ENCODE data around the gene CRIP2. TPM values are rescaled to one million over a fixed set of nuclear protein-coding genes. Genes with fewer than 3 reads are reported as not detected.

CRIP2 gene
- total RNA-seq, 3 donors from 2014 or later, result 46.2 to 146 (median 92.1) TPM

DNA sequence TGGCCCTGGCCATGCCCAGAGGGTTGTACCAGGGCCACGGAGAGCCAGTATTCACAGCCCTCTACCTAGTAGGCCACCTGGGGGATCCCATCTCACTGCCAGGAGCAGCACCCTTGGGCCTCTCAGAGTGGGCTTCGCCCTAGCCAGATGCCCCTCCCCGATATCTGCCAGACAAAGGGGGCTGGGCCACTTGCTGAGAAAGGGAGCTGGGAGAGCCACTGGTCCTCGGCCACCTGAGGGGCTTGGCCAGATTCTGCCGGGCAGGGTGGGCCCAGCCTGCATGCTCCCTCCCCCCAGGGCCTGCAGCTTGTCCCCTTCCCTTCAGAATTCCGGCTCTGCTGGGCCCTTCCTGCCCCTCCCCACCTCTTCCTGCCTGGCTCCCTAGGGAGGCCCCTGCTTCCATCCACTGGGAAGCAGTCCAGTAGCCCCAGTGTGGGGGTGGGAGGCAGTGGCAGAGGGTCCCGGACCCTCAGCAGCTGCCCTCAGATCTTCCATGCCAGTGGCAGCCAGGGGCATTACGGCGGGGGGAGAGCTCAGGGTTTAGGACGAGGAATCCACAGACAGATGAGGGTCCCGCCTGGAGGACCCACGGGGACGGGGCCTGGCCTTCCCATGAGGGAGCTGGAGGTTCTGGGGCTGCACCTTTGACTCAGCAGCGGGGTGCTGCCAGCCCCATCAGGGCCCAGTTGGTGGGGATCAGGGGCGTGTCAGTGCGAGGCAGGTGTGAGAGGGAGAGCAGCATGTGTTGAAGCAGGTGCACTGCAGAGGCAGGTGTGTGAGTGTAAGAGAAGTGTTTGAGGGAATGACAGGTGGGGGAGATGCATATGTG, 2.4 kb downstream of the CRIP2 start:
- TF ChIP-seq, protein P1, sequence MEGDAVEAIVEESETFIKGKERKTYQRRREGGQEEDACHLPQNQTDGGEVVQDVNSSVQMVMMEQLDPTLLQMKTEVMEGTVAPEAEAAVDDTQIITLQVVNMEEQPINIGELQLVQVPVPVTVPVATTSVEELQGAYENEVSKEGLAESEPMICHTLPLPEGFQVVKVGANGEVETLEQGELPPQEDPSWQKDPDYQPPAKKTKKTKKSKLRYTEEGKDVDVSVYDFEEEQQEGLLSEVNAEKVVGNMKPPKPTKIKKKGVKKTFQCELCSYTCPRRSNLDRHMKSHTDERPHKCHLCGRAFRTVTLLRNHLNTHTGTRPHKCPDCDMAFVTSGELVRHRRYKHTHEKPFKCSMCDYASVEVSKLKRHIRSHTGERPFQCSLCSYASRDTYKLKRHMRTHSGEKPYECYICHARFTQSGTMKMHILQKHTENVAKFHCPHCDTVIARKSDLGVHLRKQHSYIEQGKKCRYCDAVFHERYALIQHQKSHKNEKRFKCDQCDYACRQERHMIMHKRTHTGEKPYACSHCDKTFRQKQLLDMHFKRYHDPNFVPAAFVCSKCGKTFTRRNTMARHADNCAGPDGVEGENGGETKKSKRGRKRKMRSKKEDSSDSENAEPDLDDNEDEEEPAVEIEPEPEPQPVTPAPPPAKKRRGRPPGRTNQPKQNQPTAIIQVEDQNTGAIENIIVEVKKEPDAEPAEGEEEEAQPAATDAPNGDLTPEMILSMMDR (IDR thresholded peaks at IDR 0.05), result no peak
- TF ChIP-seq POLR2AphosphoS5 (IDR thresholded peaks at IDR 0.05), result peak in 1 of 3 donors; percentile 16
- Histone ChIP-seq H3K27ac (peak overlapping the region; percentile 96 to 99), H3K4me1 (peaks cover 31 to 41% of the 10 kb centered on the region in 2 donors), H3K9me3 (no peaks in the 10 kb centered on the region), H3K36me3 (no peaks in the 10 kb centered on the region), H3K27me3 (no peaks in the 10 kb centered on the region), H3K4me3 (peak overlapping the region; percentile 65 to 97 (median 79))
- intact Hi-C loops (cut with DNase I; ENCODE audit: low total_unique reads), result no loop called here
- no peak for DNase-seq (ENCODE audit: low spot score in 2 of 2)

DNA sequence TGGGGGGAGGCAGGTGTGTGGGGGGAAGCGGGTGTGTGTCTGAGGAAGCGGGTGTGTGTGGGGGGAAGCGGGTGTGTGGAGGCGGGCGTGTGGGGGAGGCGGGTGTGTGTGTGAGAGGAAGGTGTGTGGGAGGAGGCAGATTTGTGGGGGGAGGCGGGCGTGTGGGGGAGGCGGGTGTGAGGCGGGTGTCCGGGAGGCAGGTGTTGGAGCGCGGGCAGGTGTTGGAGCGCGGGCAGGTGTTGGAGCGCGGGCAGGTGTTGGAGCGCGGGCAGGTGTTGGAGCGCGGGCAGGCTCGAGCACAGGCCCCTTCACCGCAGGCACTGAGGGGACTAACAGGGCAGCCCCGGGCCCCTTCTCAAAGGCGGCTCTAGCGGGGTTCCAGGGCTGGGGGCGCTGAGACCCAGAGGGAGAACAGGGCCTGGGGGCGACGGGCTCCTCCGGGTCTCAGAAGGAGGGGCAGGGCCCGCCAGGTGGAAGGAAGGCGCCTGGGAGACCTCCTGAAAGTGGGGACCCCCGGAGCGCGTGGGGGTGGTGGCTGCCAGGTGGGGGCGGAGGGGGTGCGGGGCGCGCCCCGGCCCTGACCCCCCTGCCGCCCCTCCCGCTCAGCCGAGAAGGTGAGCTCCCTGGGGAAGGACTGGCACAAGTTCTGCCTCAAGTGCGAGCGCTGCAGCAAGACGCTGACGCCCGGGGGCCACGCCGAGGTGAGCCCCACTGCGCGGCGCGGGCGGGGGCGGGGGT, 3.2 kb downstream of the CRIP2 start:
- Histone ChIP-seq H3K9me3 (no peaks in the 10 kb centered on the region), H3K36me3 (no peaks in the 10 kb centered on the region), H3K27me3 (no peaks in the 10 kb centered on the region), H3K4me1 (peaks cover 36 to 41% of the 10 kb centered on the region in 2 donors), H3K27ac (peak overlapping the region; percentile 36 to 99), H3K4me3 (peak overlapping the region in 1 of 3 donors; percentile 97)
- TF ChIP-seq POLR2AphosphoS5 (IDR thresholded peaks at IDR 0.05) (no peak), POLR2A (IDR thresholded peaks at IDR 0.05) (no peak)
- TF ChIP-seq, protein P1 (IDR thresholded peaks at IDR 0.05), result no peak
- no peak for DNase-seq (ENCODE audit: low spot score in 2 of 2)
- intact Hi-C loops (cut with DNase I; ENCODE audit: low total_unique reads), result no loop called here

DNA sequence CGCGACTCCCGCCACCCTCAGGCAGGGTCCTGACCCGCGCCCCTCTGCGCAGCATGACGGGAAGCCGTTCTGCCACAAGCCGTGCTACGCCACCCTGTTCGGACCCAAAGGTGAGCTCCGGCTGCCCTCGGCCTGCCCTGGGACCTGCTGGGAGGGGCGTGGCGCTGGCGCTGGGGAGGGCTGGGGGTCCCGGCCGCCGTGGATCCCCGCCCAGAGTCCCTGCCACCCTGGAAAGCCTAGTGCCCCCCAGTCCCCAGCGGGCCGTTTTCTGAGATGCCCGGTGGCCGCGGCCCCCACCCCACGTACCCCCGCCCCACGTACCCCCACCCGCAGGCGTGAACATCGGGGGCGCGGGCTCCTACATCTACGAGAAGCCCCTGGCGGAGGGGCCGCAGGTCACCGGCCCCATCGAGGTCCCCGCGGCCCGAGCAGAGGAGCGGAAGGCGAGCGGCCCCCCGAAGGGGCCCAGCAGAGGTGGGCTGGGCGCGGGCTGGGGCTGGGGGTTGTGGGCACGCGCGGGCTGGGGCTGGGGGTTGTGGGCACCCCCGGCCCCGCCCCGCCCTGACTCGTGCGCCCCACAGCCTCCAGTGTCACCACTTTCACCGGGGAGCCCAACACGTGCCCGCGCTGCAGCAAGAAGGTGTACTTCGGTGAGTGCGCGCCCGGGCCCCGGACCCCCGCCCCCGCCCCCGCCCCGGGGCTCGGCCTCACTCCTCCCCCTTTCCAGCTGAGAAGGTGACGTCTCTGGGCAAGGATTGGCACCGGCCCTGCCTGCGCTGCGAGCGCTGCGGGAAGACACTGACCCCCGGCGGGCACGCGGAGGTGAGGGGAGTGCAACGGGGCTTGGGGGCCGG, 4.0 kb downstream of the CRIP2 start:
- TF ChIP-seq, protein P1 (IDR thresholded peaks at IDR 0.05), result no peak
- no peak for TF ChIP-seq POLR2AphosphoS5 (IDR thresholded peaks at IDR 0.05)
- TF ChIP-seq POLR2A (IDR thresholded peaks at IDR 0.05), result no peak
- Histone ChIP-seq H3K4me1 (peaks cover 38 to 45% of the 10 kb centered on the region in 2 donors), H3K36me3 (no peaks in the 10 kb centered on the region), H3K4me3 (no peak overlapping the region), H3K9me3 (no peaks in the 10 kb centered on the region), H3K27ac (peak overlapping the region in 1 of 2 donors; percentile 100), H3K27me3 (no peaks in the 10 kb centered on the region)
- intact Hi-C loops (cut with DNase I; ENCODE audit: low total_unique reads), result no loop called here
- DNase-seq (ENCODE audit: low spot score in 2 of 2), result no peak

DNA sequence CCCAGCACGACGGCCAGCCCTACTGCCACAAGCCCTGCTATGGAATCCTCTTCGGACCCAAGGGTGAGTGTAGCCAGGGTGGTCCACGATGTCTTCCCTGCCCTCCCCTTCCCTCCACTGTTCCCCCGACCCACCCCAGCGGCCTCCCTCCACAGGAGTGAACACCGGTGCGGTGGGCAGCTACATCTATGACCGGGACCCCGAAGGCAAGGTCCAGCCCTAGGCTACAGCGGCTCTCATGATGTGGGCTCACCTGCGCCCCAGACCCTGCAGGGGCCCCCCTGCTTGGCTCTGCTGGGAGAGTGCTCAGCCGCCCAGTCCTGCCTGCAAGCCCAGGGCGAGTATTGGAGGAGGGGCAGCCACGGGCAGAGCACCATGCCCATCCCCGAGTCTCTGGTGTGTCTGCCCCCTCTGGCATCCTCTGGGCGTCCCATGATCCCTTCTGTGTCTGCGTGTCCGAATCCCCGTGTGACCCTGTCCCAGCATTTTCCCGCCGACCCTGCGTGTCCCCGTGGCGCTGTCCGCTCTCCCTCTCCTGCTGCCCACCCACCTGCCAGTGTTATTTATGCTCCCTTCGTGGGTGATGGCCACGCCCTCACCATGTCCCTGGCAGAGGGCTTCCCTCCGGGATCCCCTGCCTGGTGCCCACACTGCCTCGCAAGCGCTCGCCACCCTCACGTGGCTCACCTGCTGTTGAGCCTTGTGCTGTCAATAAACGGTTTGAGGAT, 5.0 kb downstream of the CRIP2 start:
- Histone ChIP-seq H3K36me3 (no peaks in the 10 kb centered on the region), H3K27ac (peak overlapping the region; percentile 99 to 100), H3K27me3 (no peaks in the 10 kb centered on the region), H3K4me3 (no peak overlapping the region), H3K4me1 (peaks cover 42 to 53% of the 10 kb centered on the region in 2 donors), H3K9me3 (no peaks in the 10 kb centered on the region)
- TF ChIP-seq, protein P1 (IDR thresholded peaks at IDR 0.05), result no peak
- TF ChIP-seq POLR2AphosphoS5 (IDR thresholded peaks at IDR 0.05) (no peak), POLR2A (IDR thresholded peaks at IDR 0.05) (no peak)
- intact Hi-C loops (cut with DNase I; ENCODE audit: low total_unique reads), result no loop called here
- no peak for DNase-seq (ENCODE audit: low spot score in 2 of 2)
